Measurements from ENCODE around the gene P3H1. TPM values are rescaled to one million over a fixed set of nuclear protein-coding genes. Genes with fewer than 3 reads are reported as not detected.

Gene P3H1, protein sequence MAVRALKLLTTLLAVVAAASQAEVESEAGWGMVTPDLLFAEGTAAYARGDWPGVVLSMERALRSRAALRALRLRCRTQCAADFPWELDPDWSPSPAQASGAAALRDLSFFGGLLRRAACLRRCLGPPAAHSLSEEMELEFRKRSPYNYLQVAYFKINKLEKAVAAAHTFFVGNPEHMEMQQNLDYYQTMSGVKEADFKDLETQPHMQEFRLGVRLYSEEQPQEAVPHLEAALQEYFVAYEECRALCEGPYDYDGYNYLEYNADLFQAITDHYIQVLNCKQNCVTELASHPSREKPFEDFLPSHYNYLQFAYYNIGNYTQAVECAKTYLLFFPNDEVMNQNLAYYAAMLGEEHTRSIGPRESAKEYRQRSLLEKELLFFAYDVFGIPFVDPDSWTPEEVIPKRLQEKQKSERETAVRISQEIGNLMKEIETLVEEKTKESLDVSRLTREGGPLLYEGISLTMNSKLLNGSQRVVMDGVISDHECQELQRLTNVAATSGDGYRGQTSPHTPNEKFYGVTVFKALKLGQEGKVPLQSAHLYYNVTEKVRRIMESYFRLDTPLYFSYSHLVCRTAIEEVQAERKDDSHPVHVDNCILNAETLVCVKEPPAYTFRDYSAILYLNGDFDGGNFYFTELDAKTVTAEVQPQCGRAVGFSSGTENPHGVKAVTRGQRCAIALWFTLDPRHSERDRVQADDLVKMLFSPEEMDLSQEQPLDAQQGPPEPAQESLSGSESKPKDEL
- total RNA-seq: 104 and 141 TPM in 2 replicates

GRCh38 chr1:42766741-42767509 lies at the start of gene P3H1, which contains the start of gene C1orf50:
Gene P3H1 (minus strand): TSS chr1:42767028. CDS start chr1:42766971, 57 bp downstream.
Gene C1orf50 (plus strand): TSS chr1:42767249. CDS start chr1:42767312, 63 bp downstream.

GRCh38 chr1:42784946-42785693 lies 18.3 kb upstream of the P3H1 start, which contains the start of gene TMEM269:
Gene TMEM269 (plus strand): TSS chr1:42784991. CDS start chr1:42789894, 4,903 bp downstream.

GRCh38 chr1:42739753-42740700 lies 26.8 kb downstream of the P3H1 start, which contains the start of gene CLDN19:
Gene CLDN19 (minus strand): TSS chr1:42740236. CDS start chr1:42740063, 173 bp downstream.

Other genes starting within 250 kb of the P3H1 start
- 9.6 and 44.7 TPM in 2 replicates for gene PPIH, start 108.6 kb downstream of the P3H1 start, total RNA-seq
- gene YBX1, start 84.6 kb downstream of the P3H1 start, total RNA-seq: 829 and 874 TPM in 2 replicates
- gene CLDN19, start 26.8 kb downstream of the P3H1 start, total RNA-seq: under 0.01 TPM in 1 of 2 replicates, not detected in the other
- gene C1orf50, start 221 bp upstream of the P3H1 start, total RNA-seq: 4.4 and 4.5 TPM in 2 replicates
- gene TMEM269, start 18.0 kb upstream of the P3H1 start, total RNA-seq: 0.15 and 0.17 TPM in 2 replicates
- gene ERMAP, start 50.1 kb upstream of the P3H1 start, total RNA-seq: 19.6 and 22.7 TPM in 2 replicates
- 14.6 and 24.6 TPM in 2 replicates for gene SVBP, start 50.4 kb upstream of the P3H1 start, total RNA-seq
- gene ZNF691, start 79.6 kb upstream of the P3H1 start, total RNA-seq: 10.5 and 12.7 TPM in 2 replicates
- 50.8 and 114 TPM in 2 replicates for gene SLC2A1, start 191.8 kb upstream of the P3H1 start, total RNA-seq